ENCODE results near the gene DPPA3. TPM values are rescaled to one million over a fixed set of nuclear protein-coding genes. Genes with fewer than 3 reads are reported as not detected.
A peak's percentile ranks its signal among the peaks of the same experiment; 100 is the strongest.

DPPA3 gene
- total and polyA plus RNA-seq, 2 of the 13 experiments (the other 11 are each of a cell fraction or from before 2014, with no cell fraction given): not detected

GRCh38 chr12:7731486-7731885, 20.3 kb downstream of the DPPA3 start:
- Histone ChIP-seq H3K27me3 (ENCODE audit: control insufficient read depth in 1 of 2, insufficient read depth in 2 of 2, low read length in 2 of 2) (peaks cover 0 to 5% of the 10 kb centered on the region in 2 experiments; a peak in 1 of 5 replicates), H3K9me3 (ENCODE audit: low read length) (no peaks in the 10 kb centered on the region), H3K79me2 (ENCODE audit: insufficient read depth, low read length) (no peaks in the 10 kb centered on the region), H3K27ac (ENCODE audit: extremely low read length, insufficient read depth, low read length) (no peak overlapping the region), H3K9ac (ENCODE audit: insufficient read depth, low read depth, low read length) (no peak overlapping the region), H2AFZ (ENCODE audit: low read length) (no peak overlapping the region), H3K4me1 (ENCODE audit: insufficient read depth, low read length) (peaks cover 7% of the 10 kb centered on the region), H4K20me1 (ENCODE audit: insufficient read depth, low read length) (no peaks in the 10 kb centered on the region), H3K4me3 (replicated peaks in 1 of 3; ENCODE audit: insufficient read depth in 1 of 3, low read depth in 2 of 3, low read length in 3 of 3) (0 out of 6 replicates have a peak overlapping the region, but pooled peaks of 1 of the 3 experiments have one; percentile 23), H3K36me3 (replicated peaks in 1 of 2; ENCODE audit: control insufficient read depth in 1 of 2, insufficient read depth in 2 of 2, low read length in 2 of 2) (no peaks in the 10 kb centered on the region), H3K4me2 (ENCODE audit: low read depth, low read length) (peak overlapping the region; percentile 24; the same call in 1 of the 2 replicates)
- FAIRE-seq (no peak), ATAC-seq (peak; percentile 50; the same call in 1 of the 3 replicates), DNase-seq (ENCODE audit: low spot score) (no peak)
- ChIA-PET CTCF (ENCODE audit: low intra/inter-chr PET ratio, low total read pairs) (no interaction called here), POLR2A (no interaction called here)
- no TSS peak for BruUV-seq (replicated peaks)
- 16% methylated on average over 5 of the region's 5 CpGs for WGBS (ENCODE audit: low lambda C conversion rate)
- intact Hi-C loops (cut with micrococcal nuclease; ENCODE audit: unreplicated experiment): no loop called here
- 0 out of 2 replicates have a peak, but pooled peaks have one; percentile 14 for TF ChIP-seq TCF7 (IDR thresholded peaks at IDR 0.05; ENCODE audit: low read depth)
- TF ChIP-seq ELF3 (CRISPR knock-in tag; IDR thresholded peaks at IDR 0.05): no peak
- TF ChIP-seq ATF3 (CRISPR knock-in tag; IDR thresholded peaks at IDR 0.05): no peak
- no peak for TF ChIP-seq ZBTB25 (CRISPR knock-in tag; IDR thresholded peaks at IDR 0.05)
- TF ChIP-seq ZNF260 (CRISPR knock-in tag; IDR thresholded peaks at IDR 0.05; ENCODE audit: borderline replicate concordance, low read depth): no peak
- 0 out of 4 replicates have a peak, but pooled peaks of 1 of the 2 experiments have one; percentile 9 for TF ChIP-seq REST (IDR thresholded peaks at IDR 0.05; ENCODE audit: borderline replicate concordance in 1 of 2, low read depth in 1 of 2, low read length in 2 of 2)
- no peak for TF ChIP-seq PHF21A (CRISPR knock-in tag; IDR thresholded peaks at IDR 0.05)
- in situ Hi-C loops (cut with HindIII; ENCODE audit: extremely low pct_ligation_motif_present, low pct_unique_long_range_greater_than_20kb): no loop called here

Data from HepG2 (cell line).